ENCODE data around the gene GDAP1L1. TPM values are rescaled to one million over a fixed set of nuclear protein-coding genes. Genes with fewer than 3 reads are reported as not detected.

Gene GDAP1L1
- total RNA-seq: not detected

DNA sequence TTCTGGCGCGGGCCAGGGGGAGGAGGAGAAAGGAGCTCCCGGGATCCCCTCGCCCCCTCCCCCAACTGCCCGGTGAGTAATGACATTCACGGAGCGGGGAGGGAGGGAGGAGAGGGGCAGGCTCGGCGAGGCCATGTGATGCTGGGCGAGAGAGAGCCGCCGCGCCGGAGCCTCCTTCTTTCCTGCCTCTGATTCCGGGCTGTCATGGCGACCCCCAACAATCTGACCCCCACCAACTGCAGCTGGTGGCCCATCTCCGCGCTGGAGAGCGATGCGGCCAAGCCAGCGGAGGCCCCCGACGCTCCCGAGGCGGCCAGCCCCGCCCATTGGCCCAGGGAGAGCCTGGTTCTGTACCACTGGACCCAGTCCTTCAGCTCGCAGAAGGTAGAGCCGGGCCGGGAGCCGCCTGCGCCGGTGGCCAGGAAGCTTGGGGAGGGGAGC, at the start of gene GDAP1L1:
TSS of gene GDAP1L1 (plus strand) at position 178 of the 441 bp plus-strand sequence. CDS start at position 205, 27 bp downstream.
- no peak for ATAC-seq
- no peaks in the 10 kb centered on the region for H3K4me1 Mint-ChIP-seq (ENCODE audit: low read depth)
- H3K27me3 Mint-ChIP-seq (ENCODE audit: low read depth): peaks cover 18% of the 10 kb centered on the region
- H3K9me3 Mint-ChIP-seq (ENCODE audit: insufficient read depth): no peaks in the 10 kb centered on the region
- no peak for DNase-seq
- H3K36me3 Mint-ChIP-seq (ENCODE audit: low read depth): no peaks in the 10 kb centered on the region
- no peak within 1 kb of the TSS for H3K27ac Mint-ChIP-seq
- POLR2A ChIA-PET: no interaction called here
- no peak within 1 kb of the TSS for H3K4me3 Mint-ChIP-seq
- CTCF ChIA-PET: no interaction called here

DNA sequence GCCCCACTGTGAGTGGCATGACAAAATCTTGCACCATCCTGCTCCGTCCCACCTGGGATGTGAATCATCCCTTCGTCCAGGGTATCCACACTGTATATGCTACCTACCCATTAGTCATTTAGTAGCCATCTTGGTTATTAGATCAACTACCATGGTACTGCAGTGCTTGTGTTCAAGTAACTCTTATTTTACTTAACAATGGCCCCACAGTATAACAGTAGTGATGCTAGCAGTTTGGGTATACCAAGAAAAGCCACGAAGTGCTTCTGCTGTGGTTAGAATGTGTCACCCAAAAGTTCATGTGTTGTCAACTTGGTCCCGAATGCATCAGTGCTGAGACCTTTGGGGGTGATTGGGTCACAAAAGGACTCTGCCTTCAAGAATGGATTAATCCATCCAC, 48.2 kb upstream of the GDAP1L1 start:
- Mint-ChIP-seq H3K36me3 (ENCODE audit: low read depth) (peaks cover 65% of the 10 kb centered on the region), H3K9me3 (ENCODE audit: insufficient read depth) (no peaks in the 10 kb centered on the region)
- DNase-seq: peak; percentile 73

DNA sequence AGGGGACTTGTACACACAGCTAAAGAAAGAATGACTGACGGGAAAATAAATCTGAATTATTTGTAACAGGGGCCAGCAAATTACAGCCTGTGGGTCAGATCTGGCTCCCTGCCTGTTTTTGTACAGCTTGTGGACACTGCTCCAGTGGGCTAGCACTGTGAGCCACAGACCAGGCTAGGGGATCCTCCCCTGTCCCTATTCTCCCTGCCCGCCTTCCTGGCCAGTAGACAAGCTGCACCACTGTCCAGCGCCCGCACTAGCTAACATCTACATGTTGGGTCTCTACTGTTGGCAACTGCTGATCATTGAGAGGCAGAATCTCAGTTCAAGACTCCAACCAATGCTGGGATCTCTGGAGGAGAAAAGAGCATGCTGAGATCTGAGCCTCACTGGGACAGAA, 47.2 kb upstream of the GDAP1L1 start:
- H3K4me3 Mint-ChIP-seq: no peak overlapping the region
- ATAC-seq (no peak), DNase-seq (no peak)
- no peaks in the 10 kb centered on the region for H3K9me3 Mint-ChIP-seq (ENCODE audit: insufficient read depth)
- peaks cover 69% of the 10 kb centered on the region for H3K36me3 Mint-ChIP-seq (ENCODE audit: low read depth)
- ChIA-PET POLR2A (interaction anchor here (0.6 to 0.8 kb wide), 2 partner anchors 9 to 1185 kb away, joined by 3 to 4 read pairs; no protein-coding TSS in a partner anchor), CTCF (interaction anchor here (2.9 kb wide), 1 partner anchor 10 kb away, joined by 11 read pairs; no protein-coding TSS in a partner anchor)
- peaks cover 46% of the 10 kb centered on the region for H3K4me1 Mint-ChIP-seq (ENCODE audit: low read depth)
- no peaks in the 10 kb centered on the region for H3K27me3 Mint-ChIP-seq (ENCODE audit: low read depth)
- peak overlapping the region; percentile 89 for H3K27ac Mint-ChIP-seq

More for the DNA sequence above, 48.2 kb upstream of the GDAP1L1 start:
- peak; percentile 90 for ATAC-seq
- Mint-ChIP-seq H3K4me3 (no peak overlapping the region), H3K27me3 (ENCODE audit: low read depth) (no peaks in the 10 kb centered on the region), H3K27ac (peak overlapping the region; percentile 89), H3K4me1 (ENCODE audit: low read depth) (peaks cover 44% of the 10 kb centered on the region)
- ChIA-PET POLR2A (no interaction called here), CTCF (interaction anchor here (2.9 to 4.9 kb wide), 2 partner anchors 9 to 82 kb away, joined by 11 to 32 read pairs; no protein-coding TSS in a partner anchor)

GRCh38 chr20:44200371-44200770, 46.7 kb upstream of the GDAP1L1 start:
- ChIA-PET POLR2A (no interaction called here), CTCF (interaction anchor here (2.9 kb wide), 1 partner anchor 11 kb away, joined by 11 read pairs; no protein-coding TSS in a partner anchor)
- no peak overlapping the region for H3K4me3 Mint-ChIP-seq
- DNase-seq: no peak
- H3K27me3 Mint-ChIP-seq (ENCODE audit: low read depth): no peaks in the 10 kb centered on the region
- no peak for ATAC-seq
- H3K4me1 Mint-ChIP-seq (ENCODE audit: low read depth): peaks cover 44% of the 10 kb centered on the region
- peak overlapping the region; percentile 36 for H3K27ac Mint-ChIP-seq
- peaks cover 71% of the 10 kb centered on the region for H3K36me3 Mint-ChIP-seq (ENCODE audit: low read depth)
- no peaks in the 10 kb centered on the region for H3K9me3 Mint-ChIP-seq (ENCODE audit: insufficient read depth)

DNA sequence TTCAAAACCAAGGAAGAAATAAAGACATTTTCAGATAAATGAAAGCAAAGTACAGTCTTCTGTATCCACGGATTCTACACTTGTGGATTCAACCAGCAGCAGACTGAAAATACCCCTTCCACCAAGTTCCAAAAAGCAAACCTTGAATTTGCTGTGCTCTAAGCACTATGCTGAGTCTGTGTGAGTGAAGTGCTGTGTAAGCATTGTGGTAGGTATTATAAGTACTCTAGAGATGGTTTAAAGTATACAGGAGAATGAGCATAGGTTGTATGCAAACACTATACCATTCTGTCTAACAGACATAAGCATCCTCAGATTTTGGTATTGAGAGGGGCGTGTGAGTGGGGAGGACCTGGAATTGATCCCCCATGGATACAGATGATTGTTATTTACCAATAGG, 46.1 kb upstream of the GDAP1L1 start:
- ChIA-PET CTCF (no interaction called here), POLR2A (no interaction called here)
- ATAC-seq (no peak), DNase-seq (no peak)
- no peak overlapping the region for H3K4me3 Mint-ChIP-seq
- peaks cover 39% of the 10 kb centered on the region for H3K4me1 Mint-ChIP-seq (ENCODE audit: low read depth)
- no peaks in the 10 kb centered on the region for H3K27me3 Mint-ChIP-seq (ENCODE audit: low read depth)
- H3K27ac Mint-ChIP-seq: no peak overlapping the region
- peaks cover 70% of the 10 kb centered on the region for H3K36me3 Mint-ChIP-seq (ENCODE audit: low read depth)
- no peaks in the 10 kb centered on the region for H3K9me3 Mint-ChIP-seq (ENCODE audit: insufficient read depth)

GRCh38 chr20:44203161-44203560, 43.9 kb upstream of the GDAP1L1 start:
- CTCF ChIA-PET: interaction anchor here (0.7 to 1.9 kb wide), 3 partner anchors 13 to 86 kb away, joined by 3 to 11 read pairs (median 5); no protein-coding TSS in a partner anchor
- Mint-ChIP-seq H3K4me1 (ENCODE audit: low read depth) (peaks cover 43% of the 10 kb centered on the region), H3K4me3 (no peak overlapping the region), H3K27ac (no peak overlapping the region), H3K36me3 (ENCODE audit: low read depth) (peaks cover 56% of the 10 kb centered on the region), H3K9me3 (ENCODE audit: insufficient read depth) (no peaks in the 10 kb centered on the region), H3K27me3 (ENCODE audit: low read depth) (no peaks in the 10 kb centered on the region)
- POLR2A ChIA-PET: no interaction called here
- ATAC-seq: no peak
- DNase-seq: no peak

DNA sequence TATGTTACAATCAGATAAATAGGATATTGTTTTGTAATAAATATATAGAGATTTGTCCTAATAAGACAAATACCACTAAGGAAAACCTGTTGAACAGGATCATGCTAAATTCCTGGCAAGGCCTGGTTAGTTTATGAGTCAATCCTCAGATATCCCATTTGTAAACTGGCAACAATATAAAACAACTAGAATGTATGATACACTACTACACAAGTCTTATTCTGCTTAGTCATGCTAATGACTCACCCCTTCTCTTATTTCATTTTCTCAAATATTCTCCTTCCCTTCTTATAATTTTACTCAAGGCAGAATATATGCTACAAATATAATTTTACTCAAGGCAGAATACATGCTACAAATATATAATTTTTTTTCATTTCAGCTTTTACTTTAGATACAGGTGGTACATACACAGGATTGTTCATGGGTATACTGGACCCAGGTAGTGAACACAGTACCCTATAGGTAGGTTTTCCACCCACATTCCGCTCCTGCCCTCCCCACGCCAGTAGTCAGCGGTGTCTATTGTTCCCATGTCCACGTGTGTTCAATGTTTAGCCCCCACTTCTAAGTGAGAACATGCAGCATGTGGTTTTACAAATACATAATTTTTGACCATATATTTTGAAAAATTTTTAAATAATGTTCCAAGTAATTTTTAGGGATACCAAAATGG, 42.8 kb upstream of the GDAP1L1 start:
- H3K9me3 Mint-ChIP-seq (ENCODE audit: insufficient read depth): no peaks in the 10 kb centered on the region
- H3K36me3 Mint-ChIP-seq (ENCODE audit: low read depth): peaks cover 50% of the 10 kb centered on the region
- ATAC-seq: no peak
- no peaks in the 10 kb centered on the region for H3K27me3 Mint-ChIP-seq (ENCODE audit: low read depth)
- ChIA-PET POLR2A (no interaction called here), CTCF (no interaction called here)
- H3K4me1 Mint-ChIP-seq (ENCODE audit: low read depth): peaks cover 46% of the 10 kb centered on the region
- DNase-seq: no peak
- H3K27ac Mint-ChIP-seq: no peak overlapping the region
- no peak overlapping the region for H3K4me3 Mint-ChIP-seq

- Mint-ChIP-seq H3K4me3 (no peak overlapping the region), H3K27me3 (ENCODE audit: low read depth) (no peaks in the 10 kb centered on the region), H3K9me3 (ENCODE audit: insufficient read depth) (no peaks in the 10 kb centered on the region), H3K4me1 (ENCODE audit: low read depth) (peaks cover 46% of the 10 kb centered on the region), H3K27ac (no peak overlapping the region), H3K36me3 (ENCODE audit: low read depth) (peaks cover 45% of the 10 kb centered on the region)
- DNase-seq (no peak), ATAC-seq (no peak)
- ChIA-PET POLR2A (no interaction called here), CTCF (no interaction called here)
Observed at GRCh38 chr20:44204832-44205215, 42.3 kb upstream of the GDAP1L1 start.

- H3K9me3 Mint-ChIP-seq (ENCODE audit: insufficient read depth): no peaks in the 10 kb centered on the region
- H3K4me3 Mint-ChIP-seq: no peak overlapping the region
- peaks cover 37% of the 10 kb centered on the region for H3K4me1 Mint-ChIP-seq (ENCODE audit: low read depth)
- H3K36me3 Mint-ChIP-seq (ENCODE audit: low read depth): peaks cover 33% of the 10 kb centered on the region
- POLR2A ChIA-PET: no interaction called here
- no peak for ATAC-seq
- H3K27me3 Mint-ChIP-seq (ENCODE audit: low read depth): no peaks in the 10 kb centered on the region
- no peak for DNase-seq
- H3K27ac Mint-ChIP-seq: no peak overlapping the region
- CTCF ChIA-PET: interaction anchor here (1.0 kb wide), 1 partner anchor 10 kb away, joined by 5 read pairs; no protein-coding TSS in a partner anchor
Observed at GRCh38 chr20:44206132-44206531, 41.0 kb upstream of the GDAP1L1 start.

- CTCF ChIA-PET: interaction anchor here (1.1 to 2.1 kb wide), 2 partner anchors 10 to 11 kb away, joined by 3 to 8 read pairs; no protein-coding TSS in a partner anchor
- H3K9me3 Mint-ChIP-seq (ENCODE audit: insufficient read depth): no peaks in the 10 kb centered on the region
- POLR2A ChIA-PET: no interaction called here
- DNase-seq (no peak), ATAC-seq (no peak)
- H3K27ac Mint-ChIP-seq: no peak overlapping the region
- peaks cover 48% of the 10 kb centered on the region for H3K4me1 Mint-ChIP-seq (ENCODE audit: low read depth)
- peaks cover 25% of the 10 kb centered on the region for H3K36me3 Mint-ChIP-seq (ENCODE audit: low read depth)
- no peaks in the 10 kb centered on the region for H3K27me3 Mint-ChIP-seq (ENCODE audit: low read depth)
- H3K4me3 Mint-ChIP-seq: no peak overlapping the region
Observed at GRCh38 chr20:44207126-44207723, 39.9 kb upstream of the GDAP1L1 start.

DNA sequence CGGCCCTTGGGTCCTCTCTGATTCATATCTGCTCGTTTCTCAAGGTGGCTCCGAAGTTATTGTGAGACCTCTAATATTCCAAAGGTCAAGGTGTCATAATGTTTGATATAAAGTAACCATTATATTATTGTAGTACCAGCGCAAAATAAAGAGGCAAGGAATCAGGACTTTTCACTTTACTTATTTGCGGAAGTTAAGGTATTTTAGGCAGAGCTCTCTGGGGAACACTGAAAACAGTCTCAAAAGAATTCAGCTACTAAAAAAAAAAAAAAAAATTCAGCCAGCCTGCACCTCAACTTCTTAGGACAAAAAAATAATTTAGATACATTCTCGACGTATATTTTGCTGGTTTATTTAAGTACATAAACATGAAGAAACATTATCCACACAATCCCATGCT, 38.9 kb upstream of the GDAP1L1 start:
- H3K9me3 Mint-ChIP-seq (ENCODE audit: insufficient read depth): no peaks in the 10 kb centered on the region
- CTCF ChIA-PET: interaction anchor here (0.6 to 2.1 kb wide), 3 partner anchors 9 to 103 kb away, joined by 3 to 8 read pairs (median 8); partner anchors contain the start of gene FITM2
- peaks cover 17% of the 10 kb centered on the region for H3K36me3 Mint-ChIP-seq (ENCODE audit: low read depth)
- no peak for DNase-seq
- H3K27me3 Mint-ChIP-seq (ENCODE audit: low read depth): no peaks in the 10 kb centered on the region
- H3K27ac Mint-ChIP-seq: no peak overlapping the region
- H3K4me1 Mint-ChIP-seq (ENCODE audit: low read depth): peaks cover 49% of the 10 kb centered on the region
- no peak overlapping the region for H3K4me3 Mint-ChIP-seq
- POLR2A ChIA-PET: interaction anchor here (0.6 to 0.7 kb wide), 2 partner anchors 9 to 390 kb away, joined by 3 to 4 read pairs; no protein-coding TSS in a partner anchor
- no peak for ATAC-seq

GRCh38 chr20:44208770-44209169, 38.3 kb upstream of the GDAP1L1 start:
- POLR2A ChIA-PET: interaction anchor here (0.6 to 0.7 kb wide), 2 partner anchors 9 to 390 kb away, joined by 3 to 4 read pairs; no protein-coding TSS in a partner anchor
- peak overlapping the region; percentile 27 for H3K27ac Mint-ChIP-seq
- no peaks in the 10 kb centered on the region for H3K9me3 Mint-ChIP-seq (ENCODE audit: insufficient read depth)
- peaks cover 16% of the 10 kb centered on the region for H3K36me3 Mint-ChIP-seq (ENCODE audit: low read depth)
- no peak for DNase-seq
- ATAC-seq: no peak
- H3K27me3 Mint-ChIP-seq (ENCODE audit: low read depth): no peaks in the 10 kb centered on the region
- CTCF ChIA-PET: interaction anchor here (1.1 to 2.1 kb wide), 4 partner anchors 9 to 119 kb away, joined by 3 to 8 read pairs (median 6); no protein-coding TSS in a partner anchor
- H3K4me3 Mint-ChIP-seq: peak overlapping the region; percentile 90
- peaks cover 49% of the 10 kb centered on the region for H3K4me1 Mint-ChIP-seq (ENCODE audit: low read depth)
